WTC11 (cell line): ENCODE measurements around the gene SLC25A12. TPM values are rescaled to one million over a fixed set of nuclear protein-coding genes. Genes with fewer than 3 reads are reported as not detected.

Experiments used
- ATAC-seq: fragments of 200-7000 bp; cut with Tn5 transposase; 2 replicates; pipeline ENCODE4 v1.10.0; 2021; ENCODE audit warnings: mild to moderate bottlenecking, moderate library complexity
- CTCF ChIA-PET: fragments of 300-600 bp; sonication (Branson Sonifier 250); formaldehyde crosslinking; loops from one replicate; lab custom pipeline; 2021; ENCODE audit warnings: antibody characterized with exemption; lab: Charles Lee
- POLR2A ChIA-PET: fragments of 350-600 bp; sonication (Branson Sonifier 250); formaldehyde crosslinking; loops from one replicate; lab custom pipeline; 2021; ENCODE audit warnings: antibody characterized with exemption; lab: Charles Lee
- DNase-seq: peaks from one replicate; pipeline ENCODE4 v3.0.0; 2021; ENCODE audit warnings: low spot score
- H3K27ac Mint-ChIP-seq: 2 replicates; pipeline ENCODE4 v1.8.0; 2021; ENCODE audit warnings: mixed read lengths
- H3K27me3 Mint-ChIP-seq: 2 replicates; pipeline ENCODE4 v1.8.0; 2021; ENCODE audit warnings: low read depth, mild to moderate bottlenecking, moderate library complexity, mixed read lengths
- H3K36me3 Mint-ChIP-seq: 2 replicates; pipeline ENCODE4 v1.8.0; 2021; ENCODE audit warnings: mixed read lengths
- H3K4me1 Mint-ChIP-seq: 2 replicates; pipeline ENCODE4 v1.8.0; 2022; ENCODE audit warnings: mixed read lengths
- H3K4me3 Mint-ChIP-seq: 2 replicates; pipeline ENCODE4 v1.8.0; 2021; ENCODE audit warnings: mild to moderate bottlenecking, moderate library complexity, mixed read lengths
- H3K9me3 Mint-ChIP-seq: 2 replicates; pipeline ENCODE4 v1.8.0; 2021; ENCODE audit warnings: mixed read lengths
- ESRRA ChIP-seq: sonication (generic); formaldehyde crosslinking; IDR thresholded peaks from 2 replicates; pipeline ENCODE4 v1.8.1; 2022; ENCODE audit warnings: mild to moderate bottlenecking, missing genetic modification reagents, borderline replicate concordance
- FOXJ3 ChIP-seq: sonication (generic); formaldehyde crosslinking; IDR thresholded peaks from 2 replicates; pipeline ENCODE4 v1.9.0; 2021; ENCODE audit warnings: missing genetic modification reagents, mild to moderate bottlenecking, borderline replicate concordance
- FOXK1 ChIP-seq: sonication (generic); formaldehyde crosslinking; IDR thresholded peaks from 2 replicates; pipeline ENCODE4 v1.8.0; 2022; ENCODE audit warnings: mild to moderate bottlenecking, moderate library complexity, missing genetic modification reagents
- GABPB1 ChIP-seq: sonication (generic); formaldehyde crosslinking; IDR thresholded peaks from 2 replicates; pipeline ENCODE4 v1.8.1; 2023; ENCODE audit warnings: mild to moderate bottlenecking, missing genetic modification reagents
- GTF2I ChIP-seq: fragments of 250-450 bp; sonication (Bioruptor Pico); conservative IDR thresholded peaks from 2 replicates; pipeline ENCODE4 v1.4.0; 2021; ENCODE audit warnings: mild to moderate bottlenecking
- NFATC4 ChIP-seq: fragments of 250-450 bp; sonication (Bioruptor Pico); IDR thresholded peaks from 2 replicates; pipeline ENCODE4 v1.9.0; 2021; ENCODE audit warnings: mild to moderate bottlenecking
- NR1H2 ChIP-seq: sonication (generic); formaldehyde crosslinking; IDR thresholded peaks from 2 replicates; pipeline ENCODE4 v1.9.0; 2021; ENCODE audit warnings: mild to moderate bottlenecking, moderate library complexity, missing genetic modification reagents
- NR3C1 ChIP-seq: sonication (generic); formaldehyde crosslinking; conservative IDR thresholded peaks from 2 replicates; pipeline ENCODE4 v1.8.1; 2023; ENCODE audit warnings: low read depth, mild to moderate bottlenecking, missing genetic modification reagents
- PRRX2 ChIP-seq: fragments of 250-450 bp; sonication (Bioruptor Pico); IDR thresholded peaks from 2 replicates; pipeline ENCODE4 v1.8.0; 2021; ENCODE audit warnings: mild to moderate bottlenecking
- ZBTB21 ChIP-seq: sonication (generic); formaldehyde crosslinking; IDR thresholded peaks from 2 replicates; pipeline ENCODE4 v1.8.1; 2023; ENCODE audit warnings: mild to moderate bottlenecking, missing genetic modification reagents, borderline replicate concordance
- ZNF219 ChIP-seq: sonication (generic); formaldehyde crosslinking; IDR thresholded peaks from 2 replicates; pipeline ENCODE4 v1.8.0; 2023; ENCODE audit warnings: missing genetic modification reagents, mild to moderate bottlenecking, borderline replicate concordance
- total RNA-seq: library from RNA; stranded (reverse); gene quantifications from 3 replicates; pipeline ENCODE4 v1.2.3, GENCODE V29; 2021
- TF ChIP-seq, protein P1 (sequence below): sonication (generic); formaldehyde crosslinking; IDR thresholded peaks from 2 replicates; pipeline ENCODE4 v1.8.0; 2022; ENCODE audit warnings: mild to moderate bottlenecking, missing genetic modification reagents
- TF ChIP-seq, protein P2 (sequence below): sonication (generic); formaldehyde crosslinking; IDR thresholded peaks from 2 replicates; pipeline ENCODE4 v1.8.1; 2023; ENCODE audit warnings: mild to moderate bottlenecking, missing genetic modification reagents, moderate library complexity
- TF ChIP-seq, protein P3 (sequence below): sonication (generic); formaldehyde crosslinking; IDR thresholded peaks from 2 replicates; pipeline ENCODE4 v1.8.0; 2023; ENCODE audit warnings: missing genetic modification reagents, mild to moderate bottlenecking, borderline replicate concordance
- TF ChIP-seq, protein P4 (sequence below): sonication (generic); formaldehyde crosslinking; IDR thresholded peaks from 2 replicates; pipeline ENCODE4 v1.8.1; 2022; ENCODE audit warnings: low read depth, missing genetic modification reagents, borderline replicate concordance
- TF ChIP-seq, protein P5 (sequence below): fragments of 250-450 bp; sonication (Bioruptor Pico); IDR thresholded peaks from 2 replicates; pipeline ENCODE4 v1.9.0; 2021; ENCODE audit warnings: mild to moderate bottlenecking, borderline replicate concordance
- TF ChIP-seq, protein P6 (sequence below): fragments of 250-450 bp; sonication (Bioruptor Pico); IDR thresholded peaks from 2 replicates; pipeline ENCODE4 v2.1.2; 2022; ENCODE audit warnings: mild to moderate bottlenecking, moderate library complexity
- TF ChIP-seq, protein P7 (sequence below): sonication (generic); formaldehyde crosslinking; IDR thresholded peaks from 2 replicates; pipeline ENCODE4 v1.8.0; 2022; ENCODE audit warnings: mild to moderate bottlenecking, missing genetic modification reagents
- TF ChIP-seq, protein P8 (sequence below): sonication (generic); formaldehyde crosslinking; IDR thresholded peaks from 2 replicates; pipeline ENCODE4 v1.8.1; 2022; ENCODE audit warnings: mild to moderate bottlenecking, missing genetic modification reagents, moderate library complexity, borderline replicate concordance
- TF ChIP-seq, protein P9 (sequence below): sonication (generic); formaldehyde crosslinking; IDR thresholded peaks from 2 replicates; pipeline ENCODE4 v1.8.0; 2023; ENCODE audit warnings: missing genetic modification reagents

SLC25A12 gene
- total RNA-seq, 1 experiment from 2014 or later: 9.0 TPM

DNA sequence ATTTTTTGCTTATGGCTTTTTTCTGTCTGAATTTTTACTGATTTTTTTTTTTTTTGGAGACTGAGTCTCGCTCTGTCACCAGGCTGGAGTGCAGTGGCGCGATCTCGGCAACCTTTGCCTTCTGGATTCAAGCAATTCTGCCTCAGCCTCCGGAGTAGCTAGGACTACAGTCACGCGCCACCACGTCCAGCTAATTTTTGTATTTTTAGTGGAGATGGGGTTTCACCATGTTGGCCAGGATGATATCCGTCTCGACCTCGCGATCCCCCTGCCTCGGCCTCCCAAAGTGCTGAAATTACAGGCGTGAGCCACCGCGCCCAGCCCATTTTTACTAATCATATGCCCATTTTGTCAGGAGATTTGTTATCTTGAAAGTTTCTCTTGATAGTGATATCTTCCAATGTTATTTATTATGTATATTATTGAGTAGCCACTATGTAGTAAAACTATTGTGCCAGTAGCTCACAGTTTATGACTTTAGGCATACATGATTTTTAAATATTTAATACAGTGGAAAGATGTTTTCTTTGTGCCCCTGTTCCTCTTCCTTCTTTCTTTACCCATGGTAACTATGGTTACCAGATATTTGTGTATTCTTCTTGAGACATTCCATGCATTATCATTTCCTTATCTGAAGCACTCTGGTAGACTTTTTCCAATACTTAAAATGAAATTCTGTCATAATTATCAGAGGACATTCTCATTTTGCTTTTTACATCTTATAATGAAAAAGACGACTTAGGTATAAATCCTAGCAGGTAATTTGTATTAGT is 30.3 kb upstream of the SLC25A12 start:
- ChIA-PET POLR2A (no interaction called here), CTCF (no interaction called here)
- DNase-seq (no peak), ATAC-seq (no peak)
- H3K9me3 Mint-ChIP-seq: no peaks in the 10 kb centered on the region
- peaks cover 20% of the 10 kb centered on the region for H3K4me1 Mint-ChIP-seq
- peaks cover 16% of the 10 kb centered on the region for H3K36me3 Mint-ChIP-seq
- peak overlapping the region; percentile 36; the same call in 1 of the 2 replicates for H3K27ac Mint-ChIP-seq
- H3K27me3 Mint-ChIP-seq: no peaks in the 10 kb centered on the region; the same call in 1 of the 2 replicates
- H3K4me3 Mint-ChIP-seq: peak overlapping the region; percentile 97
- no peak for TF ChIP-seq PRRX2 (CRISPR knock-in tag)
- TF ChIP-seq, protein P1, sequence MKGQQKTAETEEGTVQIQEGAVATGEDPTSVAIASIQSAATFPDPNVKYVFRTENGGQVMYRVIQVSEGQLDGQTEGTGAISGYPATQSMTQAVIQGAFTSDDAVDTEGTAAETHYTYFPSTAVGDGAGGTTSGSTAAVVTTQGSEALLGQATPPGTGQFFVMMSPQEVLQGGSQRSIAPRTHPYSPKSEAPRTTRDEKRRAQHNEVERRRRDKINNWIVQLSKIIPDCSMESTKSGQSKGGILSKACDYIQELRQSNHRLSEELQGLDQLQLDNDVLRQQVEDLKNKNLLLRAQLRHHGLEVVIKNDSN (CRISPR knock-in tag): no peak
- TF ChIP-seq NFATC4: no peak
- TF ChIP-seq, protein P2, sequence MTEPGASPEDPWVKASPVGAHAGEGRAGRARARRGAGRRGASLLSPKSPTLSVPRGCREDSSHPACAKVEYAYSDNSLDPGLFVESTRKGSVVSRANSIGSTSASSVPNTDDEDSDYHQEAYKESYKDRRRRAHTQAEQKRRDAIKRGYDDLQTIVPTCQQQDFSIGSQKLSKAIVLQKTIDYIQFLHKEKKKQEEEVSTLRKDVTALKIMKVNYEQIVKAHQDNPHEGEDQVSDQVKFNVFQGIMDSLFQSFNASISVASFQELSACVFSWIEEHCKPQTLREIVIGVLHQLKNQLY (CRISPR knock-in tag): no peak
- TF ChIP-seq, protein P3, sequence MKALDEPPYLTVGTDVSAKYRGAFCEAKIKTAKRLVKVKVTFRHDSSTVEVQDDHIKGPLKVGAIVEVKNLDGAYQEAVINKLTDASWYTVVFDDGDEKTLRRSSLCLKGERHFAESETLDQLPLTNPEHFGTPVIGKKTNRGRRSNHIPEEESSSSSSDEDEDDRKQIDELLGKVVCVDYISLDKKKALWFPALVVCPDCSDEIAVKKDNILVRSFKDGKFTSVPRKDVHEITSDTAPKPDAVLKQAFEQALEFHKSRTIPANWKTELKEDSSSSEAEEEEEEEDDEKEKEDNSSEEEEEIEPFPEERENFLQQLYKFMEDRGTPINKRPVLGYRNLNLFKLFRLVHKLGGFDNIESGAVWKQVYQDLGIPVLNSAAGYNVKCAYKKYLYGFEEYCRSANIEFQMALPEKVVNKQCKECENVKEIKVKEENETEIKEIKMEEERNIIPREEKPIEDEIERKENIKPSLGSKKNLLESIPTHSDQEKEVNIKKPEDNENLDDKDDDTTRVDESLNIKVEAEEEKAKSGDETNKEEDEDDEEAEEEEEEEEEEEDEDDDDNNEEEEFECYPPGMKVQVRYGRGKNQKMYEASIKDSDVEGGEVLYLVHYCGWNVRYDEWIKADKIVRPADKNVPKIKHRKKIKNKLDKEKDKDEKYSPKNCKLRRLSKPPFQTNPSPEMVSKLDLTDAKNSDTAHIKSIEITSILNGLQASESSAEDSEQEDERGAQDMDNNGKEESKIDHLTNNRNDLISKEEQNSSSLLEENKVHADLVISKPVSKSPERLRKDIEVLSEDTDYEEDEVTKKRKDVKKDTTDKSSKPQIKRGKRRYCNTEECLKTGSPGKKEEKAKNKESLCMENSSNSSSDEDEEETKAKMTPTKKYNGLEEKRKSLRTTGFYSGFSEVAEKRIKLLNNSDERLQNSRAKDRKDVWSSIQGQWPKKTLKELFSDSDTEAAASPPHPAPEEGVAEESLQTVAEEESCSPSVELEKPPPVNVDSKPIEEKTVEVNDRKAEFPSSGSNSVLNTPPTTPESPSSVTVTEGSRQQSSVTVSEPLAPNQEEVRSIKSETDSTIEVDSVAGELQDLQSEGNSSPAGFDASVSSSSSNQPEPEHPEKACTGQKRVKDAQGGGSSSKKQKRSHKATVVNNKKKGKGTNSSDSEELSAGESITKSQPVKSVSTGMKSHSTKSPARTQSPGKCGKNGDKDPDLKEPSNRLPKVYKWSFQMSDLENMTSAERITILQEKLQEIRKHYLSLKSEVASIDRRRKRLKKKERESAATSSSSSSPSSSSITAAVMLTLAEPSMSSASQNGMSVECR: no peak
- TF ChIP-seq FOXK1 (CRISPR knock-in tag): no peak
- TF ChIP-seq ZNF219 (CRISPR knock-in tag): no peak
- TF ChIP-seq NR1H2: no peak
- TF ChIP-seq ZBTB21 (CRISPR knock-in tag): no peak
- no peak for TF ChIP-seq GABPB1 (CRISPR knock-in tag)
- TF ChIP-seq, protein P4, sequence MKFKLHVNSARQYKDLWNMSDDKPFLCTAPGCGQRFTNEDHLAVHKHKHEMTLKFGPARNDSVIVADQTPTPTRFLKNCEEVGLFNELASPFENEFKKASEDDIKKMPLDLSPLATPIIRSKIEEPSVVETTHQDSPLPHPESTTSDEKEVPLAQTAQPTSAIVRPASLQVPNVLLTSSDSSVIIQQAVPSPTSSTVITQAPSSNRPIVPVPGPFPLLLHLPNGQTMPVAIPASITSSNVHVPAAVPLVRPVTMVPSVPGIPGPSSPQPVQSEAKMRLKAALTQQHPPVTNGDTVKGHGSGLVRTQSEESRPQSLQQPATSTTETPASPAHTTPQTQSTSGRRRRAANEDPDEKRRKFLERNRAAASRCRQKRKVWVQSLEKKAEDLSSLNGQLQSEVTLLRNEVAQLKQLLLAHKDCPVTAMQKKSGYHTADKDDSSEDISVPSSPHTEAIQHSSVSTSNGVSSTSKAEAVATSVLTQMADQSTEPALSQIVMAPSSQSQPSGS (CRISPR knock-in tag): no peak
- TF ChIP-seq, protein P5, sequence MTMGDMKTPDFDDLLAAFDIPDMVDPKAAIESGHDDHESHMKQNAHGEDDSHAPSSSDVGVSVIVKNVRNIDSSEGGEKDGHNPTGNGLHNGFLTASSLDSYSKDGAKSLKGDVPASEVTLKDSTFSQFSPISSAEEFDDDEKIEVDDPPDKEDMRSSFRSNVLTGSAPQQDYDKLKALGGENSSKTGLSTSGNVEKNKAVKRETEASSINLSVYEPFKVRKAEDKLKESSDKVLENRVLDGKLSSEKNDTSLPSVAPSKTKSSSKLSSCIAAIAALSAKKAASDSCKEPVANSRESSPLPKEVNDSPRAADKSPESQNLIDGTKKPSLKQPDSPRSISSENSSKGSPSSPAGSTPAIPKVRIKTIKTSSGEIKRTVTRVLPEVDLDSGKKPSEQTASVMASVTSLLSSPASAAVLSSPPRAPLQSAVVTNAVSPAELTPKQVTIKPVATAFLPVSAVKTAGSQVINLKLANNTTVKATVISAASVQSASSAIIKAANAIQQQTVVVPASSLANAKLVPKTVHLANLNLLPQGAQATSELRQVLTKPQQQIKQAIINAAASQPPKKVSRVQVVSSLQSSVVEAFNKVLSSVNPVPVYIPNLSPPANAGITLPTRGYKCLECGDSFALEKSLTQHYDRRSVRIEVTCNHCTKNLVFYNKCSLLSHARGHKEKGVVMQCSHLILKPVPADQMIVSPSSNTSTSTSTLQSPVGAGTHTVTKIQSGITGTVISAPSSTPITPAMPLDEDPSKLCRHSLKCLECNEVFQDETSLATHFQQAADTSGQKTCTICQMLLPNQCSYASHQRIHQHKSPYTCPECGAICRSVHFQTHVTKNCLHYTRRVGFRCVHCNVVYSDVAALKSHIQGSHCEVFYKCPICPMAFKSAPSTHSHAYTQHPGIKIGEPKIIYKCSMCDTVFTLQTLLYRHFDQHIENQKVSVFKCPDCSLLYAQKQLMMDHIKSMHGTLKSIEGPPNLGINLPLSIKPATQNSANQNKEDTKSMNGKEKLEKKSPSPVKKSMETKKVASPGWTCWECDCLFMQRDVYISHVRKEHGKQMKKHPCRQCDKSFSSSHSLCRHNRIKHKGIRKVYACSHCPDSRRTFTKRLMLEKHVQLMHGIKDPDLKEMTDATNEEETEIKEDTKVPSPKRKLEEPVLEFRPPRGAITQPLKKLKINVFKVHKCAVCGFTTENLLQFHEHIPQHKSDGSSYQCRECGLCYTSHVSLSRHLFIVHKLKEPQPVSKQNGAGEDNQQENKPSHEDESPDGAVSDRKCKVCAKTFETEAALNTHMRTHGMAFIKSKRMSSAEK (CRISPR knock-in tag): no peak
- no peak for TF ChIP-seq NR3C1
- no peak for TF ChIP-seq ESRRA (CRISPR knock-in tag)
- TF ChIP-seq GTF2I: no peak
- TF ChIP-seq FOXJ3: no peak
- TF ChIP-seq, protein P6, sequence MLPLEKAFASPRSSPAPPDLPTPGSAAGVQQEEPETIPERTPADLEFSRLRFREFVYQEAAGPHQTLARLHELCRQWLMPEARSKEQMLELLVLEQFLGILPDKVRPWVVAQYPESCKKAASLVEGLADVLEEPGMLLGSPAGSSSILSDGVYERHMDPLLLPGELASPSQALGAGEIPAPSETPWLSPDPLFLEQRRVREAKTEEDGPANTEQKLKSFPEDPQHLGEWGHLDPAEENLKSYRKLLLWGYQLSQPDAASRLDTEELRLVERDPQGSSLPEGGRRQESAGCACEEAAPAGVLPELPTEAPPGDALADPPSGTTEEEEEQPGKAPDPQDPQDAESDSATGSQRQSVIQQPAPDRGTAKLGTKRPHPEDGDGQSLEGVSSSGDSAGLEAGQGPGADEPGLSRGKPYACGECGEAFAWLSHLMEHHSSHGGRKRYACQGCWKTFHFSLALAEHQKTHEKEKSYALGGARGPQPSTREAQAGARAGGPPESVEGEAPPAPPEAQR (CRISPR knock-in tag): no peak
- TF ChIP-seq, protein P7, sequence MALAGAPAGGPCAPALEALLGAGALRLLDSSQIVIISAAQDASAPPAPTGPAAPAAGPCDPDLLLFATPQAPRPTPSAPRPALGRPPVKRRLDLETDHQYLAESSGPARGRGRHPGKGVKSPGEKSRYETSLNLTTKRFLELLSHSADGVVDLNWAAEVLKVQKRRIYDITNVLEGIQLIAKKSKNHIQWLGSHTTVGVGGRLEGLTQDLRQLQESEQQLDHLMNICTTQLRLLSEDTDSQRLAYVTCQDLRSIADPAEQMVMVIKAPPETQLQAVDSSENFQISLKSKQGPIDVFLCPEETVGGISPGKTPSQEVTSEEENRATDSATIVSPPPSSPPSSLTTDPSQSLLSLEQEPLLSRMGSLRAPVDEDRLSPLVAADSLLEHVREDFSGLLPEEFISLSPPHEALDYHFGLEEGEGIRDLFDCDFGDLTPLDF (CRISPR knock-in tag): no peak
- TF ChIP-seq, protein P8, sequence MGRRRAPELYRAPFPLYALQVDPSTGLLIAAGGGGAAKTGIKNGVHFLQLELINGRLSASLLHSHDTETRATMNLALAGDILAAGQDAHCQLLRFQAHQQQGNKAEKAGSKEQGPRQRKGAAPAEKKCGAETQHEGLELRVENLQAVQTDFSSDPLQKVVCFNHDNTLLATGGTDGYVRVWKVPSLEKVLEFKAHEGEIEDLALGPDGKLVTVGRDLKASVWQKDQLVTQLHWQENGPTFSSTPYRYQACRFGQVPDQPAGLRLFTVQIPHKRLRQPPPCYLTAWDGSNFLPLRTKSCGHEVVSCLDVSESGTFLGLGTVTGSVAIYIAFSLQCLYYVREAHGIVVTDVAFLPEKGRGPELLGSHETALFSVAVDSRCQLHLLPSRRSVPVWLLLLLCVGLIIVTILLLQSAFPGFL: no peak
- TF ChIP-seq, protein P9, sequence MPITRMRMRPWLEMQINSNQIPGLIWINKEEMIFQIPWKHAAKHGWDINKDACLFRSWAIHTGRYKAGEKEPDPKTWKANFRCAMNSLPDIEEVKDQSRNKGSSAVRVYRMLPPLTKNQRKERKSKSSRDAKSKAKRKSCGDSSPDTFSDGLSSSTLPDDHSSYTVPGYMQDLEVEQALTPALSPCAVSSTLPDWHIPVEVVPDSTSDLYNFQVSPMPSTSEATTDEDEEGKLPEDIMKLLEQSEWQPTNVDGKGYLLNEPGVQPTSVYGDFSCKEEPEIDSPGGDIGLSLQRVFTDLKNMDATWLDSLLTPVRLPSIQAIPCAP (CRISPR knock-in tag): no peak
